Calu3 (cell line): ENCODE results near the gene LAMA2. TPM values are rescaled to one million over a fixed set of nuclear protein-coding genes. Genes with fewer than 3 reads are reported as not detected.

Experiments used
- BruUV-seq: library from RNA; stranded (reverse); fragments of 400-500 nt; replicated peaks from 2 replicates; lab custom pipeline; 2021; lab: Mats Ljungman, UMichigan
- CTCF ChIA-PET: fragments of 300-600 bp; sonication (Branson Sonifier 250); formaldehyde crosslinking; loops from one replicate; lab custom pipeline; 2022; ENCODE audit warnings: antibody characterized with exemption; lab: Charles Lee
- DNase-seq: peaks from one replicate; pipeline ENCODE4 v3.0.0; 2022
- H3K27ac Mint-ChIP-seq: one replicate; pipeline ENCODE4 v1.8.0; 2022; ENCODE audit warnings: mixed read lengths; ENCODE audit not compliant: unreplicated experiment
- H3K27me3 Mint-ChIP-seq: one replicate; pipeline ENCODE4 v1.8.0; 2022; ENCODE audit warnings: mixed read lengths; ENCODE audit not compliant: unreplicated experiment
- H3K36me3 Mint-ChIP-seq: one replicate; pipeline ENCODE4 v1.8.0; 2022; ENCODE audit warnings: mild to moderate bottlenecking, moderate library complexity, mixed read lengths; ENCODE audit not compliant: insufficient read depth, unreplicated experiment
- H3K4me1 Mint-ChIP-seq: one replicate; pipeline ENCODE4 v1.8.0; 2022; ENCODE audit warnings: mild to moderate bottlenecking, low read depth, mixed read lengths; ENCODE audit not compliant: unreplicated experiment
- H3K4me3 Mint-ChIP-seq: one replicate; pipeline ENCODE4 v1.8.0; 2022; ENCODE audit warnings: mild to moderate bottlenecking, low read depth, moderate library complexity, mixed read lengths; ENCODE audit not compliant: unreplicated experiment
- H3K9me3 Mint-ChIP-seq: one replicate; pipeline ENCODE4 v1.8.0; 2022; ENCODE audit warnings: low read depth, mixed read lengths; ENCODE audit not compliant: unreplicated experiment
- CTCF ChIP-seq: fragments of 200-600 bp; IDR thresholded peaks from one replicate; pipeline ENCODE4 v1.8.0; 2022; ENCODE audit warnings: antibody characterized with exemption; ENCODE audit not compliant: unreplicated experiment
- intact Hi-C: fragments of 100-400 bp; cut with micrococcal nuclease; formaldehyde crosslinking; loops from one replicate; pipeline ENCODE4 v1.10.0; 2022; ENCODE audit not compliant: unreplicated experiment
- total RNA-seq: library from RNA; stranded (reverse); gene quantifications from 2 replicates; pipeline ENCODE4 v1.2.3, GENCODE V29; 2022

The LAMA2 gene
- total RNA-seq, 1 experiment from 2014 or later, result 0.80 TPM

GRCh38 chr6:129370268-129370916 is 487.5 kb downstream of the LAMA2 start:
- Mint-ChIP-seq H3K36me3 (no peaks in the 10 kb centered on the region), H3K9me3 (no peaks in the 10 kb centered on the region), H3K4me3 (no peak overlapping the region), H3K4me1 (no peaks in the 10 kb centered on the region), H3K27ac (no peak overlapping the region), H3K27me3 (no peaks in the 10 kb centered on the region)
- TF ChIP-seq CTCF, result peak; percentile 57
- BruUV-seq, result no TSS peak
- intact Hi-C loops, result loop anchor here (2.0 to 5.0 kb wide), 2 partner anchors 118 to 562 kb away; no protein-coding TSS in a partner anchor
- CTCF ChIA-PET, result interaction anchor here (0.8 to 1.1 kb wide), 6 partner anchors 9 to 1516 kb away, joined by 3 to 7 read pairs (median 4); no protein-coding TSS in a partner anchor
- DNase-seq, result peak; percentile 41

- no peak for DNase-seq
- Mint-ChIP-seq H3K4me3 (no peak overlapping the region), H3K36me3 (no peaks in the 10 kb centered on the region), H3K27ac (no peak overlapping the region), H3K9me3 (no peaks in the 10 kb centered on the region), H3K27me3 (no peaks in the 10 kb centered on the region), H3K4me1 (no peaks in the 10 kb centered on the region)
- no TSS peak for BruUV-seq
- TF ChIP-seq CTCF, result no peak
- CTCF ChIA-PET, result no interaction called here
- intact Hi-C loops, result no loop called here
Observed at GRCh38 chr6:129381885-129382284, 498.9 kb downstream of the LAMA2 start.

GRCh38 chr6:129382916-129383315 is 500.0 kb downstream of the LAMA2 start:
- no peak for DNase-seq
- no TSS peak for BruUV-seq
- intact Hi-C loops, result no loop called here
- CTCF ChIA-PET, result no interaction called here
- Mint-ChIP-seq H3K27ac (no peak overlapping the region), H3K36me3 (no peaks in the 10 kb centered on the region), H3K9me3 (no peaks in the 10 kb centered on the region), H3K4me1 (no peaks in the 10 kb centered on the region), H3K27me3 (no peaks in the 10 kb centered on the region), H3K4me3 (no peak overlapping the region)
- TF ChIP-seq CTCF, result no peak

GRCh38 chr6:129385117-129385516 is 502.2 kb downstream of the LAMA2 start:
- CTCF ChIA-PET, result no interaction called here
- no peaks in the 10 kb centered on the region for H3K9me3 Mint-ChIP-seq
- DNase-seq, result no peak
- H3K36me3 Mint-ChIP-seq, result no peaks in the 10 kb centered on the region
- no peak for TF ChIP-seq CTCF
- H3K4me3 Mint-ChIP-seq, result no peak overlapping the region
- H3K27me3 Mint-ChIP-seq, result no peaks in the 10 kb centered on the region
- intact Hi-C loops, result no loop called here
- no peaks in the 10 kb centered on the region for H3K4me1 Mint-ChIP-seq
- H3K27ac Mint-ChIP-seq, result no peak overlapping the region
- no TSS peak for BruUV-seq
